OCI-LY7 (cell line): ENCODE measurements around the gene CD164L2. TPM values are rescaled to one million over a fixed set of nuclear protein-coding genes. Genes with fewer than 3 reads are reported as not detected.

Source experiments
- BruUV-seq: library from RNA; stranded (reverse); fragments of 400-500 nt; replicated peaks from 2 replicates; lab custom pipeline; 2021; lab: Mats Ljungman, UMichigan
- CTCF ChIA-PET: fragments of 300-600 bp; sonication (Branson Sonifier 250); formaldehyde crosslinking; loops from one replicate; lab custom pipeline; 2022; ENCODE audit warnings: antibody characterized with exemption; ENCODE audit not compliant: unreplicated experiment; lab: Charles Lee
- POLR2A ChIA-PET: fragments of 300-600 bp; sonication (Branson Sonifier 250); formaldehyde crosslinking; loops from one replicate; lab custom pipeline; 2022; ENCODE audit warnings: antibody characterized with exemption; lab: Charles Lee
- DNase-seq: peaks from one replicate; pipeline ENCODE4 v3.0.0-alpha.2; 2015; ENCODE audit warnings: low spot score
- H2AFZ ChIP-seq: fragments of 200-600 bp; sonication (generic), shearing (Covaris generic); 2 replicates; pipeline ENCODE4 v1.6.1; 2014; ENCODE audit warnings: mild to moderate bottlenecking, antibody characterized with exemption, low read length, moderate library complexity
- H3K27ac ChIP-seq: fragments of 200-600 bp; sonication (generic); 2 replicates; pipeline ENCODE4 v1.5.1; 2014; ENCODE audit warnings: mixed run types, low read depth, mild to moderate bottlenecking, moderate library complexity, low read length, inconsistent platforms; ENCODE audit not compliant: poor library complexity, severe bottlenecking
- H3K36me3 ChIP-seq: fragments of 200-600 bp; sonication (generic); 2 replicates; pipeline ENCODE4 v1.6.1; 2014; ENCODE audit warnings: mild to moderate bottlenecking, antibody characterized with exemption, low read length, moderate library complexity, mixed read lengths; ENCODE audit not compliant: insufficient read depth
- H3K4me1 ChIP-seq: fragments of 200-600 bp; sonication (generic); 2 replicates; pipeline ENCODE4 v1.5.1; 2014; ENCODE audit warnings: mild to moderate bottlenecking, low read length; ENCODE audit not compliant: insufficient read depth, poor library complexity, severe bottlenecking
- H3K4me2 ChIP-seq: fragments of 200-600 bp; sonication (generic); 2 replicates; pipeline ENCODE4 v1.6.1; 2014; ENCODE audit warnings: mild to moderate bottlenecking, low read length
- H3K4me3 ChIP-seq: fragments of 200-600 bp; sonication (generic); 2 replicates; pipeline ENCODE4 v1.5.1; 2014; ENCODE audit warnings: mild to moderate bottlenecking, low read depth, low read length; ENCODE audit not compliant: poor library complexity, severe bottlenecking
- H3K79me2 ChIP-seq: fragments of 200-600 bp; sonication (generic); 2 replicates; pipeline ENCODE4 v1.6.1; 2016; ENCODE audit warnings: low read depth, mild to moderate bottlenecking, low read length, moderate library complexity, mixed read lengths; ENCODE audit not compliant: insufficient read depth
- H3K9me2 ChIP-seq: fragments of 200-600 bp; sonication (generic); 2 replicates; pipeline ENCODE4 v1.6.1; 2016; ENCODE audit warnings: mild to moderate bottlenecking, low read length, mixed read lengths; ENCODE audit not compliant: insufficient read depth
- H3K9me3 ChIP-seq: fragments of 200-600 bp; sonication (generic); 2 replicates; pipeline ENCODE4 v1.6.1; 2014; ENCODE audit warnings: mild to moderate bottlenecking, mixed run types, low read length, mixed read lengths
- H4K20me1 ChIP-seq: fragments of 200-600 bp; sonication (generic); 2 replicates; pipeline ENCODE4 v1.6.1; 2014; ENCODE audit warnings: mild to moderate bottlenecking, antibody characterized with exemption, low read length, moderate library complexity, mixed read lengths; ENCODE audit not compliant: insufficient read depth
- CTCF ChIP-seq: fragments of 200-600 bp; sonication (generic); conservative IDR thresholded peaks from 2 replicates; pipeline ENCODE4 v1.5.1; 2014; ENCODE audit warnings: mild to moderate bottlenecking, antibody characterized with exemption, low read length, moderate library complexity, mixed read lengths
- EZH2phosphoT487 ChIP-seq: fragments of 200-600 bp; sonication (generic); IDR thresholded peaks from 2 replicates; pipeline ENCODE4 v1.6.1; 2018; ENCODE audit warnings: low read depth, borderline replicate concordance, mild to moderate bottlenecking, mixed run types, antibody characterized with exemption, low read length, moderate library complexity, mixed read lengths
- intact Hi-C: fragments of 100-400 bp; cut with micrococcal nuclease; formaldehyde crosslinking; loops from one replicate; pipeline ENCODE4 v1.10.0; 2022; ENCODE audit not compliant: unreplicated experiment
- total RNA-seq, 2 experiments: library from RNA; depleted of rRNA in 1 of 2; stranded (reverse); fragments of >200 nt in 1 of 2; shearing (Covaris generic) in 1 of 2; gene quantifications; 2 replicates each; pipeline ENCODE4 v1.2.3, GENCODE V29; 2014 to 2022

CD164L2 gene
- total RNA-seq, 2 experiments from 2014 or later = not detected

GRCh38 chr1:27364696-27365371, 18.3 kb downstream of the CD164L2 start:
- ChIA-PET CTCF (interaction anchor here (0.8 to 1.0 kb wide), 3 partner anchors 8 to 298 kb away, joined by 5 to 7 read pairs (median 5); no protein-coding TSS in a partner anchor), POLR2A (interaction anchor here (0.6 kb wide), 1 partner anchor 351 kb away, joined by 3 read pairs; no protein-coding TSS in a partner anchor)
- no peaks in the 10 kb centered on the region for H4K20me1 ChIP-seq
- peak overlapping the region; percentile 87 for H3K4me2 ChIP-seq
- H3K79me2 ChIP-seq = no peaks in the 10 kb centered on the region
- no peaks in the 10 kb centered on the region for H3K9me3 ChIP-seq
- peaks cover 22% of the 10 kb centered on the region for H3K4me1 ChIP-seq
- peak overlapping the region; percentile 89 for H2AFZ ChIP-seq
- H3K4me3 ChIP-seq = peak overlapping the region; percentile 62
- no peak for DNase-seq
- no peaks in the 10 kb centered on the region for H3K36me3 ChIP-seq
- intact Hi-C loops = loop anchor here (2.0 kb wide), 1 partner anchor 42 kb away; the partner anchor contains the start of gene TMEM222
- H3K9me2 ChIP-seq = no peaks in the 10 kb centered on the region
- TF ChIP-seq EZH2phosphoT487 (no peak), CTCF (no peak)
- peak overlapping the region; percentile 5 for H3K27ac ChIP-seq
- BruUV-seq = no TSS peak

GRCh38 chr1:27363766-27364695, 19.1 kb downstream of the CD164L2 start:
- ChIA-PET CTCF (no interaction called here), POLR2A (no interaction called here)
- Histone ChIP-seq H3K79me2 (no peaks in the 10 kb centered on the region), H4K20me1 (no peaks in the 10 kb centered on the region), H3K4me2 (peak overlapping the region; percentile 87; the same call in 1 of the 2 replicates), H3K36me3 (no peaks in the 10 kb centered on the region), H3K4me1 (peaks cover 22% of the 10 kb centered on the region), H3K9me3 (no peaks in the 10 kb centered on the region), H2AFZ (no peak overlapping the region; the same call in 1 of the 2 replicates), H3K4me3 (no peak overlapping the region), H3K27ac (no peak overlapping the region), H3K9me2 (no peaks in the 10 kb centered on the region)
- intact Hi-C loops = loop anchor here (2.0 kb wide), 1 partner anchor 41 kb away; the partner anchor contains the start of gene TMEM222
- no peak for DNase-seq
- BruUV-seq = no TSS peak
- TF ChIP-seq EZH2phosphoT487 = no peak
- no peak for TF ChIP-seq CTCF
